GM12874 (cell line): ENCODE measurements around the gene HOXB1.

Source experiments
- TF ChIP-seq, protein P1 (sequence below): IDR thresholded peaks from 2 replicates; pipeline ENCODE4 v1.5.1; 2011; ENCODE audit warnings: low read depth, mild to moderate bottlenecking, control low read depth, low read length, moderate library complexity; ENCODE audit not compliant: insufficient read depth

Gene HOXB1

DNA sequence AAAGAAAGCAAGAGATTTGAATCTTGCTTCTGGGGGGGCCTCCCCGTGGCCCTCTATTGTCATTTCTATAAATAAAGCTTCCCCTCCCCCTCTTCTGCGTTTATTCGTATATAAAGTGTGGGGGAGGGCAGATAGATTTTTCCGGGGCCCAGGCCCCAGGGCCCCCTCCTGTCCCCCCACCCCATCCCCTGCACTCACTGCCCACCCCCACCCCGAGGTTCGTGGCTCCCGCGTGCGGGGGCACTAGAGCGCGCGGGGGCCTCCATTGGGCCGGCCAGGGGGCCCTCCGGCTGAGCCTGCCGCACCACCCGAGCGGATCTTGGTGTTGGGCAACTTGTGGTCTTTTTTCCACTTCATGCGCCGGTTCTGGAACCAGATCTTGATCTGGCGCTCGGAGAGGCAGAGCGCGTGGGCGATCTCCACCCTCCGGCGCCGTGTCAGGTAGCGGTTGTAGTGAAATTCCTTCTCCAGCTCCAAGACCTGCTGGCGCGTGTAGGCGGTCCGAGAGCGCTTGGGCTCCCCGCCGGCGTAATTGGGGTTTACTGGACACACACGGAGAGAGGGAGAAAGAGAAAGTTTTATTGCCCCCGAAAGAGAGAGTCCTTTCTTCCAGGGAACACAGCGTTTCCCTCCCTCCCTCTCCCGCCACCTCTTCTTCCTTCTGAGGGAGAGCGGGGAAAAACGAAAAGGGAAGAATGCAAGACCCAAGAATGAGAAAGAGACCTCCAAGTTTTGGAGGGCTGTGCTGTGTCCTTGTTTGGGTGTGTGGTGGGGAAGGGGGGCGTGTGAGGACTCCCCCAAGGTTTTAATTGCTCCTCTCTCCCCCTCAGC is 45.9 kb upstream of the HOXB1 start:
- TF ChIP-seq, protein P1, sequence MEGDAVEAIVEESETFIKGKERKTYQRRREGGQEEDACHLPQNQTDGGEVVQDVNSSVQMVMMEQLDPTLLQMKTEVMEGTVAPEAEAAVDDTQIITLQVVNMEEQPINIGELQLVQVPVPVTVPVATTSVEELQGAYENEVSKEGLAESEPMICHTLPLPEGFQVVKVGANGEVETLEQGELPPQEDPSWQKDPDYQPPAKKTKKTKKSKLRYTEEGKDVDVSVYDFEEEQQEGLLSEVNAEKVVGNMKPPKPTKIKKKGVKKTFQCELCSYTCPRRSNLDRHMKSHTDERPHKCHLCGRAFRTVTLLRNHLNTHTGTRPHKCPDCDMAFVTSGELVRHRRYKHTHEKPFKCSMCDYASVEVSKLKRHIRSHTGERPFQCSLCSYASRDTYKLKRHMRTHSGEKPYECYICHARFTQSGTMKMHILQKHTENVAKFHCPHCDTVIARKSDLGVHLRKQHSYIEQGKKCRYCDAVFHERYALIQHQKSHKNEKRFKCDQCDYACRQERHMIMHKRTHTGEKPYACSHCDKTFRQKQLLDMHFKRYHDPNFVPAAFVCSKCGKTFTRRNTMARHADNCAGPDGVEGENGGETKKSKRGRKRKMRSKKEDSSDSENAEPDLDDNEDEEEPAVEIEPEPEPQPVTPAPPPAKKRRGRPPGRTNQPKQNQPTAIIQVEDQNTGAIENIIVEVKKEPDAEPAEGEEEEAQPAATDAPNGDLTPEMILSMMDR, result no peak

DNA sequence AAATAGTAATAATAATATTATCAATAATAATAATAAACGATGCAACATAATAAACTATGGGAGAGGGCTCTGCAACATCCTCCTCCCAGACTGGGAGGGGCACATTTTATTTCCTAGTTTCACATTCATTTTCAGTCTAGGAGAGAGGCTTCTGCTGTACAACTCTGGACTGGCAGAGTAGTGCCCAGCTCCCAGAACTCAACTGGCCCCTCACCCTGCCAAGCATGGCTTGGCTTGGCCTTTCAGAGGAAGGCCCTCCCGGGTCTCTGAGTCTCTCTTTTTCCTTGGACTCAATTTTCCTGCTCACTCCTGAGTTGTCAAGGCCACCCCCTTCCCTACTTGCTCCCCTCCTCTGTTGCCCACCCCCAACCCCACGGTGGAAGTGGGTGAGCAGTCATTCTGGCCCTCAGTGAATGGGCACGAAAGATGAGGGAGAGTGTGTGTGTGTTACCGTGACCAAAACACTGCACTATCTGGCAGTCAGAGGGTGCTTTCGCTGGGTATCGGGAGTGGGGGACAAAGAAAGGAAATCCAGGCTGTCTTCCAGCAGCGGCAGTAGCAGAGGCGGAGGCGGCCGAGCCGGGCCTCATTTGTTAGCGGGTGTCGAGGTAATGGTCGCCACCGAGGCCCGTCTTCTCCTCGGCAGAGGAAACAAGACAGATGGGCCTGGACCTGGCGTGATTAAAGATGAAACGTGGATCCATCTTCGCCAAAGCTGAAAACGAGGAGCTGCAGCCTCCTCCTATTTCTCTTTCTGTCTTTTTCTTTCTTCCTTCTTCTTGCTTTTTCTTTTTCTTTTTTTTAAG is 45.1 kb upstream of the HOXB1 start:
- TF ChIP-seq, protein P1, result no peak

DNA sequence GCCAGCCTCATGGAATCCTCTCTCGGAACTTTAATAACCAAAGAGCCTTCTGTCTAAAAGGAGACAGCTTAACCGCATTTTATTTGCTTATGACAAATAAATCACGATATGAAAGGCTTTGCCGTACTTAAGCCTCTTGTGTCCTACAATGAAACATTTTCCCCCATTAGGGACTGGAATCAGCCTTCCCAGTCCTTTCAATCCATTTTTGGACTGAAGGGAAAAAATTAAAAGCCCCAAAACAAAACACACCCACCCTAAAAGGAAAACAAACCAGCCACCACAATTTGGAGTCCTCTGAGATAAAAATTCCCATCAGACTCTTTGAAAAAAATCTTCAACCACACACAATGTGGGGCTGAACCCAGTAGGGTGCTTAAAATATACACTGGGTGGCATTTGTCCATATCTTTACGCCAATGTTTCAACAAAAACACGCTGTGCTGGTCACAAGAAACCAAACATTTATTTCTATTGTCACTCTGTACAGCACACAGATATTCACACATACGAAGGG is 44.3 kb upstream of the HOXB1 start:
- TF ChIP-seq, protein P1, result no peak

DNA sequence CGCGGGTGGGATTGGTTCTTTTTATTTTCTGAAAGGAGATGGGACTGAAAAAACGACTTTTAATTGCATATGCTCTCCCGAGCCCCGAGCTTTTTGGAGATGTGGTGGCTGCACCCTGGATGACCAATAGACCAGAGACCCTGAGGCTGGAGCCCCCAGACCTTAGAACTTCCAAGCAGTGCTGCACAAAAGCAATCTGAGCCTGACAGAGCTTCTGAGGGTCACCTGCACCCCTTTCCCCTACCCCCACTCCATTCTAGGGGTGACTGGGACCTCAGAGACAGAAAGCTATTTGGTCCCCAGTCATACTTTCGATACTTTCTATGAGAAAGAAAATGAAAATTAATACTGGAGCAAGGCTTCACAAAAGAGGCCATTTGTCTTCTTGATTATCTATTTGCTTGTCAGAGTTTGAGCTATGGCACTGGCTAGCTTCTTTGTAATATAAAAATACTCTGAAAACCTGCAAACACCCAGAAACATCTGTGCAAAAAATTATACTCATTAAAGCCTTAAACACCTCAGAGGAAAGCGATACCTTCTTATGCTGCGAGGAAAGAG is 43.8 kb upstream of the HOXB1 start:
- TF ChIP-seq, protein P1, result no peak

DNA sequence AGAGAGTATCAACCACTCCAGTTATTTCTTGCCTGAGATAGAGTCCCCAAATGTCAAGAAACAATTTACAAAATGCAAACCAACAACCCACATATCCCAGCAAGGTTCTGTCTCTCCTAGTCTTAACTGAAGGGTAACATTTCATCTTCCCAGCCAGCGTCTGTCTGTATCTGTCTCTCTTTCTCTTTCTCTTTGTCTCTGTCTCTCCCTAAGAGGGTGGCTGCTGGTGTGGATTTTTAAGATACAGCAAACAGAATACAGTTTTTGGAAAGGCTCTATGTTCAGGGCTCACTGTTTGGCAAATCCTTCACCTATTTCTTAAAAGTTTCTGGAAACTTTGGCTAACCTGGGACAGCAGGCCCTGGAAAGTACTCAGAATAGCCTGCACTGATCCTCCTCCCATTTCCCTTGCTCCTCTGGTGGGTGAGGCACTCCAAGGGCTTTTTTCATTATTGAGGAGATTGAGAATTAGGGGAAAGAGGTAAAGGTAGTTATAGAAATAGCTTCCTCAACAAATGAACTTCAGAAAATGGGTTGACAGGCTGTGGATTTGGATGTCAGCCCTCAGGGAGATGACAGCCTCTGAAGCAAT is 41.1 kb upstream of the HOXB1 start:
- TF ChIP-seq, protein P1, result no peak

DNA sequence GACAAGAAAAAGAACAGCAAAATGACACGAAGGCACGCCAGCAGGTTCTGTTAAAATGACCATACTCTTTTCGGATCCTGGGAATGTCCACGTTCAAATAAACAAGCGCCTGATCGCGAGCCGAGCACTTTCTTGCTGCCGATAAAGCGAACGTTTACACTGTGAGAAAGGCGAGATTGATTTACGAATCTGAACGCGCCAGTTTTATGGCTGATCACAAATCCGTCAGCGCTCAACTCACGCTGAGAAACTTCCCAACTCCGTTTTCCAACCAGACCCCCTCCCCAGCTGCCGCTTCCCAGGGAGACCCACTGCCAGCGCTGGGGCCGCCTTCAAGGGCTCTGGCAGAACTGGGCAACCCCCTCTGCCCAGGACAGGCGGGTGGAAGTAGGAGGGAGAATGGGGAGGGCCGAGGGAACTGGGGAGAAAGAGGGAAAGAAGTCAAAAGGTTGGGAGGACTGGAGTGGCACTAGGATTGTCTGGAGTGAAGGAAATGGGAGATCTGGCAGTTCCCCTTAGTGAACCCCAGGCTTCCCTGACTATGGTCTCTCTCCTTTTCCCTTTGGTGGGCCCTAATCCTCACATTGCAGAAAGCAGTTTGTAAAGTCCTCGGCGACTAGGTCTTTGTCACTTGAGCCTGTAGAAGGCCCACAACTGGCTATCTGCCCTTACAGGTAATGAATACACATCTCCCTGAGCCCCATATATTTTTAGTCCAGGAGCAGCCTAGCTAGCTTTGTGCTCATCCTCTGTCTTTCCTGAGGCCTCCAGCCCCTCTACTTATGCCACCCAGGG is 40.4 kb upstream of the HOXB1 start:
- TF ChIP-seq, protein P1, result no peak
